PFSK-1 (cell line): ENCODE results near the gene CRTAC1.

Experiments
- FOXP2 ChIP-seq: optimal IDR thresholded peaks from 2 replicates; pipeline ENCODE3; 2011; ENCODE audit warnings: borderline replicate concordance, control low read depth, inconsistent platforms; ENCODE audit not compliant: insufficient read depth; ENCODE audit errors: extremely low read length, extremely low read depth
- POLR2AphosphoS5 ChIP-seq: IDR thresholded peaks from 2 replicates; pipeline ENCODE4 v1.6.1; 2012; ENCODE audit warnings: low read depth, mild to moderate bottlenecking, control low read depth, low read length, moderate library complexity
- REST ChIP-seq, 2 experiments: IDR thresholded peaks; 2 replicates each; pipeline versions ENCODE4 v1.6.1 to v1.8.0; 2011 to 2012; ENCODE audit warnings: low read depth in 2 of 2, low read length in 2 of 2, control low read depth in 1 of 2, inconsistent platforms in 1 of 2, mild to moderate bottlenecking in 1 of 2, moderate library complexity in 1 of 2; ENCODE audit not compliant: insufficient read depth in 1 of 2
- SIN3A ChIP-seq: IDR thresholded peaks from 2 replicates; pipeline ENCODE4 v1.6.1; 2012; ENCODE audit warnings: mild to moderate bottlenecking, low read length, moderate library complexity, borderline replicate concordance; ENCODE audit not compliant: insufficient read depth
- TAF1 ChIP-seq: IDR thresholded peaks from 2 replicates; pipeline ENCODE4 v1.6.1; 2012; ENCODE audit warnings: low read length, control low read depth, borderline replicate concordance; ENCODE audit not compliant: insufficient read depth

GRCh38 chr10:97892939-97893338 is 137.5 kb downstream of the CRTAC1 start:
- TF ChIP-seq TAF1 (no peak), POLR2AphosphoS5 (no peak), SIN3A (no peak), REST (IDR thresholded peaks at IDR 0.05; ENCODE audit: insufficient read depth in 1 of 2, low read depth in 2 of 2, low read length in 2 of 2) (no peak), FOXP2 (no peak)
